ENCODE measurements around the gene TMEM9B. TPM values are rescaled to one million over a fixed set of nuclear protein-coding genes. Genes with fewer than 3 reads are reported as not detected.
"Not testable (repeated sequence)": the region's sequence is repeated elsewhere in the genome, so short reads cannot be mapped to it uniquely, and the experiment has no call there.

Gene TMEM9B
- total RNA-seq, 4 donors from 2014 or later = 20.5 to 93.9 (median 58.5) TPM

GRCh38 chr11:8989453-8989852 is 25.2 kb upstream of the TMEM9B start:
- Histone ChIP-seq H3K4me3 (no peak overlapping the region), H3K4me1 (no peaks in the 10 kb centered on the region), H3K36me3 (no peaks in the 10 kb centered on the region), H3K9me3 (no peaks in the 10 kb centered on the region), H3K27me3 (no peaks in the 10 kb centered on the region), H3K27ac (no peak overlapping the region)
- intact Hi-C loops (cut with DNase I; ENCODE audit: low total_unique reads) (no loop called here), in situ Hi-C loops (cut with MboI; ENCODE audit: low pct_ligation_motif_present in 1 of 4, low pct_unique_long_range_greater_than_20kb in 1 of 4, low sequenced_read_pairs in 3 of 4) (no loop called here)
- TF ChIP-seq CTCF (IDR thresholded peaks at IDR 0.05) = no peak
- TF ChIP-seq POLR2A (IDR thresholded peaks at IDR 0.05) = no peak
- TF ChIP-seq POLR2AphosphoS5 (IDR thresholded peaks at IDR 0.05) = no peak
- TF ChIP-seq EP300 (IDR thresholded peaks at IDR 0.05; ENCODE audit: low read depth) = no peak
- 86% methylated on average over 1 of the region's 1 CpG for WGBS, 2 donors (ENCODE audit: low coverage in 1 of 2)
- DNase-seq = no peak

- intact Hi-C loops (cut with DNase I; ENCODE audit: low total_unique reads) = no loop called here
- in situ Hi-C loops (cut with MboI; ENCODE audit: low pct_ligation_motif_present in 1 of 4, low pct_unique_long_range_greater_than_20kb in 1 of 4, low sequenced_read_pairs in 3 of 4) = no loop called here
- WGBS, 2 donors (ENCODE audit: low coverage in 1 of 2) = 58% methylated on average over 3 of the region's 3 CpGs; no CpG with 5 or more reads in 1 of the 2 donors
Measured at GRCh38 chr11:8988329-8989234, 24.3 kb upstream of the TMEM9B start.

DNA sequence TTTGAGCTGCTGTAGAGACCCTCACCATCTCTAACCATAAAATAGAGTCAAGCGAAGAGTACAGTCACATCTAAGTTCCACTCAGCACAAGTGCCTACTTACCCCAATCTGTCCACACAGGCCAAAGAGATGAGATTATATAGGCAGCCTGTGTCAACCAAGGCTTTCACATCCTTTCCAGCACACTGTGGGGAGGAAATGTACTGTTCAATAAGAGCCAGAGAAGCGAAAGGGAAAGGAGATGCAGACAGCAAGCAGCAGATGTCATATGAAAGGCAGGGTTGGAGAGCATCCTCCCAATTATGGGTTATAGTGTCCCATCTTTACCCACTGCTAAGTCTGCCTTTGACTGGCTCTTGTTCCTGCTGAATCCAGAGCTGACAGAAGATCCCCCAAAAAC is 23.2 kb upstream of the TMEM9B start:
- H3K4me1 ChIP-seq = no peaks in the 10 kb centered on the region
- no peak overlapping the region for H3K4me3 ChIP-seq
- in situ Hi-C loops (cut with MboI; ENCODE audit: low pct_ligation_motif_present in 1 of 4, low pct_unique_long_range_greater_than_20kb in 1 of 4, low sequenced_read_pairs in 3 of 4) = no loop called here
- no peaks in the 10 kb centered on the region for H3K36me3 ChIP-seq
- 82 to 83% methylated on average over 1 to 2 of the region's 2 CpGs for whole genome bisulfite sequencing, 2 donors (ENCODE audit: low coverage in 1 of 2)
- H3K27me3 ChIP-seq = no peaks in the 10 kb centered on the region
- no peak overlapping the region for H3K27ac ChIP-seq
- TF ChIP-seq EP300 (IDR thresholded peaks at IDR 0.05; ENCODE audit: low read depth) = no peak
- TF ChIP-seq CTCF (IDR thresholded peaks at IDR 0.05) = no peak
- TF ChIP-seq POLR2A (IDR thresholded peaks at IDR 0.05) = no peak
- no peak for TF ChIP-seq POLR2AphosphoS5 (IDR thresholded peaks at IDR 0.05)
- no peak for DNase-seq
- intact Hi-C loops (cut with DNase I; ENCODE audit: low total_unique reads) = no loop called here
- no peaks in the 10 kb centered on the region for H3K9me3 ChIP-seq

More at GRCh38 chr11:8988329-8989234, 24.3 kb upstream of the TMEM9B start:
- DNase-seq = no peak
- no peak for TF ChIP-seq EP300 (IDR thresholded peaks at IDR 0.05; ENCODE audit: low read depth)
- TF ChIP-seq POLR2AphosphoS5 (IDR thresholded peaks at IDR 0.05) = no peak
- TF ChIP-seq POLR2A (IDR thresholded peaks at IDR 0.05) = no peak
- no peak for TF ChIP-seq CTCF (IDR thresholded peaks at IDR 0.05)
- no peaks in the 10 kb centered on the region for H3K4me1 ChIP-seq
- no peak overlapping the region for H3K4me3 ChIP-seq
- H3K27me3 ChIP-seq = no peaks in the 10 kb centered on the region
- H3K9me3 ChIP-seq = no peaks in the 10 kb centered on the region
- no peaks in the 10 kb centered on the region for H3K36me3 ChIP-seq
- no peak overlapping the region for H3K27ac ChIP-seq

DNA sequence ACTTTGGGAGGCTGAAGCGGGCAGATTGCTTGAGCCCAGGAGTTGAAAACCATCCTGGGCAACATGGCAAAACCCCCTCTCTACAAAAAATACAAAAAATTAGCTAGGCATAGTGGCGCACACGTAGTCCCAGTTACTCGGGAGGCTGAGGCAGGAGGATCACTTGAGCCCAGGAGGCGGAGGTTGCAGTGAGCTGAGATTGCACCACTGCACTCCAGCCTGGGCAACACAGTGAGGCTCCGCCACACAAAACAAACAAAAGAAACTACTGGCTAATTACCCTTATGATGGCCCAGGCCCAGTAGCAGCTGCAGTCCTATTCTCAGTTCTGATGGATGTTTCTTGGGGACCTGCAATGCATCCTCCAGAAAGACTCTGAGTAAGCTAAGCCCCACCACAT is 22.5 kb upstream of the TMEM9B start:
- H3K4me1 ChIP-seq; in situ Hi-C loops (cut with MboI; ENCODE audit: low pct_ligation_motif_present in 1 of 4, low pct_unique_long_range_greater_than_20kb in 1 of 4, low sequenced_read_pairs in 3 of 4); DNase-seq; H3K4me3 ChIP-seq; intact Hi-C loops (cut with DNase I; ENCODE audit: low total_unique reads); H3K27me3 ChIP-seq; H3K36me3 ChIP-seq; H3K9me3 ChIP-seq; H3K27ac ChIP-seq: not testable (repeated sequence)
- WGBS, 2 donors (ENCODE audit: low coverage in 1 of 2) = 89 to 100% methylated on average over 1 to 6 of the region's 6 CpGs
